GM12878 (cell line): Measurements from ENCODE around the gene CTRL. TPM values are rescaled to one million over a fixed set of nuclear protein-coding genes. Genes with fewer than 3 reads are reported as not detected.

Experiments used
- ATAC-seq: fragments of 200-7000 bp; cut with Tn5 transposase; 3 replicates; pipeline ENCODE4 v1.9.1; 2020; ENCODE audit warnings: mild to moderate bottlenecking, moderate library complexity
- BruUV-seq: library from RNA; stranded (reverse); fragments of 400-500 nt; replicated peaks from 2 replicates; lab custom pipeline; 2021; lab: Mats Ljungman, UMichigan
- CTCF ChIA-PET: fragments of 300-600 bp; sonication (Branson Sonifier 250); formaldehyde crosslinking; extraction: SDS; loops from one replicate; lab custom pipeline; 2021; ENCODE audit warnings: inconsistent platforms; lab: Yijun Ruan, JAX
- POLR2A ChIA-PET: fragments of 350-600 bp; formaldehyde crosslinking; extraction: SDS; loops from one replicate; lab custom pipeline; 2021; ENCODE audit warnings: inconsistent platforms; lab: Charles Lee
- RAD21 ChIA-PET: fragments of 300-600 bp; sonication (Branson Sonifier 250); formaldehyde crosslinking; loops from one replicate; lab custom pipeline; 2023; ENCODE audit warnings: antibody characterized with exemption; ENCODE audit not compliant: unreplicated experiment; lab: Charles Lee
- SMC1A ChIA-PET: fragments of 300-600 bp; sonication (Branson Sonifier 250); formaldehyde crosslinking; loops from one replicate; lab custom pipeline; 2023; ENCODE audit not compliant: unreplicated experiment, uncharacterized antibody; lab: Charles Lee
- DNase-seq: peaks from one replicate; pipeline ENCODE4 v3.0.0-alpha.2; 2011; ENCODE audit warnings: low read depth, low spot score
- FAIRE-seq: peaks from 3 replicates; lab custom pipeline; 2011; peaks lifted over from hg19 to GRCh38; lab: Jason Lieb, UNC
- H2AFZ ChIP-seq: 2 replicates; pipeline ENCODE4 v1.6.0; 2011; ENCODE audit warnings: low read depth, low read length, control low read depth; ENCODE audit not compliant: control insufficient read depth
- H3K27ac ChIP-seq: 2 replicates; pipeline ENCODE4 v1.5.1; 2011; ENCODE audit warnings: control low read depth; ENCODE audit not compliant: control insufficient read depth, insufficient read depth
- H3K27me3 ChIP-seq, 2 experiments: replicated peaks in 1 of 2; 2 replicates each; pipeline versions ENCODE4 v1.6.0 to v1.6.1; 2011; ENCODE audit warnings: low read length in 1 of 2; ENCODE audit not compliant: control insufficient read depth in 2 of 2, insufficient read depth in 2 of 2
- H3K36me3 ChIP-seq, 2 experiments: 2 replicates each; pipeline ENCODE4 v1.5.1; 2011; ENCODE audit warnings: low read length in 1 of 2; ENCODE audit not compliant: control insufficient read depth in 2 of 2, insufficient read depth in 2 of 2
- H3K4me1 ChIP-seq: 2 replicates; pipeline ENCODE4 v1.6.1; 2011; ENCODE audit warnings: mild to moderate bottlenecking, low read length, moderate library complexity, mixed read lengths; ENCODE audit not compliant: control insufficient read depth, insufficient read depth
- H3K4me2 ChIP-seq: 2 replicates; pipeline ENCODE4 v1.6.0; 2011; ENCODE audit warnings: control low read depth; ENCODE audit not compliant: control insufficient read depth, insufficient read depth
- H3K4me3 ChIP-seq: fragments of 200-600 bp; sonication (generic); 2 replicates; pipeline ENCODE4 v1.5.1; 2016
- H3K79me2 ChIP-seq: 2 replicates; pipeline ENCODE4 v1.6.0; 2011; ENCODE audit warnings: low read length; ENCODE audit not compliant: control insufficient read depth, insufficient read depth
- H3K9ac ChIP-seq: 2 replicates; pipeline ENCODE4 v1.8.0; 2011; ENCODE audit warnings: low read length, control low read depth, mixed read lengths; ENCODE audit not compliant: control insufficient read depth, insufficient read depth
- H3K9me3 ChIP-seq: replicated peaks from 3 replicates; pipeline ENCODE4 v1.5.1; 2011; ENCODE audit warnings: mild to moderate bottlenecking, low read length; ENCODE audit not compliant: control insufficient read depth, insufficient read depth
- H4K20me1 ChIP-seq: 2 replicates; pipeline ENCODE4 v1.6.0; 2011; ENCODE audit not compliant: control insufficient read depth, insufficient read depth
- IRF4 ChIP-seq: IDR thresholded peaks from 2 replicates; pipeline ENCODE4 v1.6.1; 2011; ENCODE audit warnings: low read depth, low read length
- MEF2B ChIP-seq: fragments of 450-650 bp; IDR thresholded peaks from 2 replicates; pipeline ENCODE4 v1.6.1; 2018; ENCODE audit warnings: mild to moderate bottlenecking, moderate library complexity; ENCODE audit not compliant: partially characterized antibody, poor library complexity, severe bottlenecking
- RAD21 ChIP-seq: IDR thresholded peaks from 2 replicates; pipeline ENCODE4 v1.6.1; 2011; ENCODE audit warnings: mild to moderate bottlenecking, low read depth, low read length, moderate library complexity; ENCODE audit not compliant: insufficient read depth
- SMC3 ChIP-seq: IDR thresholded peaks from 2 replicates; pipeline ENCODE4 v1.6.1; 2011; ENCODE audit warnings: low read length, improper control_type of control experiment, borderline replicate concordance
- SREBF1 ChIP-seq: IDR thresholded peaks from 2 replicates; pipeline ENCODE4 v1.6.1; 2012; ENCODE audit warnings: mild to moderate bottlenecking, low read length
- SRF ChIP-seq, 2 experiments: IDR thresholded peaks; 2 replicates each; pipeline ENCODE4 v1.6.1; 2011; ENCODE audit warnings: low read depth in 2 of 2, low read length in 2 of 2, mild to moderate bottlenecking in 1 of 2, moderate library complexity in 1 of 2
- STAT1 ChIP-seq: fragments of 450-650 bp; conservative IDR thresholded peaks from 2 replicates; pipeline ENCODE4 v1.6.1; 2014; ENCODE audit warnings: antibody characterized with exemption, mild to moderate bottlenecking
- ZNF24 ChIP-seq: fragments of 450-650 bp; IDR thresholded peaks from 2 replicates; pipeline ENCODE4 v1.6.1; 2017; ENCODE audit warnings: antibody characterized with exemption, mild to moderate bottlenecking
- WGBS: methylation state at CpG from one replicate; pipeline ENCODE4 v1.1.6; 2016; ENCODE audit warnings: low lambda C conversion rate; ENCODE audit not compliant: insufficient replicate concordance, insufficient coverage; ENCODE audit errors: missing lambda C conversion rate; 5-methylcytosine and 5-hydroxymethylcytosine counted together
- in situ Hi-C: fragments of 300-500 bp; cut with MboI; formaldehyde crosslinking; loops from 9 replicates; pipeline ENCODE4 v1.14.3; 2018; ENCODE audit warnings: mixed read lengths
- intact Hi-C: fragments of 100-400 bp; cut with micrococcal nuclease; formaldehyde crosslinking; loops from one replicate; pipeline ENCODE4 v1.14.2; 2022; ENCODE audit not compliant: unreplicated experiment
- polyA plus RNA-seq, 11 experiments: library from polyadenylated mRNA; depleted of rRNA in 4 of 11; unstranded in 6 of 11; stranded (reverse) in 5 of 11; fragments of >200 nt; fragmentation: Nextera tagmentation in 4 of 11; fragmentation: Illumina TruSeq in 1 of 11; extraction: Ambion mirVana in 4 of 11; extraction: Trizol in 1 of 11; gene quantifications; 1 replicate in 1 of 11; 2 replicates in 10 of 11; pipeline versions ENCODE4 v1.2.1 to v1.2.3, GENCODE V29; 2011 to 2016; ENCODE audit warnings: inconsistent platforms in 2 of 11, missing spikeins in 2 of 11, low read depth in 1 of 11
- total RNA-seq, 4 experiments: library from RNA; depleted of rRNA in 3 of 4; stranded (reverse); fragments of >200 nt in 3 of 4; fragmentation: Illumina TruSeq in 1 of 4; extraction: Trizol in 1 of 4; gene quantifications; 2 replicates each; pipeline versions ENCODE4 v1.2.1 to v1.2.3, GENCODE V29; 2013 to 2021
- TF ChIP-seq, protein P1 (sequence below): IDR thresholded peaks from 2 replicates; pipeline ENCODE4 v1.6.1; 2012; ENCODE audit warnings: low read length, inconsistent platforms
- TF ChIP-seq, protein P2 (sequence below), 3 experiments: IDR thresholded peaks in 2 of 3; conservative IDR thresholded peaks in 1 of 3; 2 replicates each; pipeline ENCODE4 v1.5.1; 2011; ENCODE audit warnings: low read depth in 3 of 3, low read length in 3 of 3, mild to moderate bottlenecking in 3 of 3, control low read depth in 2 of 3, moderate library complexity in 2 of 3, inconsistent platforms in 1 of 3, mixed read lengths in 1 of 3; ENCODE audit not compliant: control insufficient read depth in 2 of 3, insufficient read depth in 1 of 3; ENCODE audit errors: extremely low read depth in 1 of 3
- TF ChIP-seq, protein P3 (sequence below): fragments of 450-650 bp; IDR thresholded peaks from 2 replicates; pipeline ENCODE4 v1.6.1; 2017; ENCODE audit warnings: mild to moderate bottlenecking, moderate library complexity
- TF ChIP-seq, protein P4 (sequence below): fragments of 450-650 bp; IDR thresholded peaks from 2 replicates; pipeline ENCODE4 v1.6.1; 2017; ENCODE audit warnings: borderline replicate concordance

CTRL gene
- total and polyA plus RNA-seq, 10 of the 15 experiments (the other 5 are each of a cell fraction or from before 2014, with no cell fraction given): 1.1 to 4.9 (median 2.6) TPM

DNA sequence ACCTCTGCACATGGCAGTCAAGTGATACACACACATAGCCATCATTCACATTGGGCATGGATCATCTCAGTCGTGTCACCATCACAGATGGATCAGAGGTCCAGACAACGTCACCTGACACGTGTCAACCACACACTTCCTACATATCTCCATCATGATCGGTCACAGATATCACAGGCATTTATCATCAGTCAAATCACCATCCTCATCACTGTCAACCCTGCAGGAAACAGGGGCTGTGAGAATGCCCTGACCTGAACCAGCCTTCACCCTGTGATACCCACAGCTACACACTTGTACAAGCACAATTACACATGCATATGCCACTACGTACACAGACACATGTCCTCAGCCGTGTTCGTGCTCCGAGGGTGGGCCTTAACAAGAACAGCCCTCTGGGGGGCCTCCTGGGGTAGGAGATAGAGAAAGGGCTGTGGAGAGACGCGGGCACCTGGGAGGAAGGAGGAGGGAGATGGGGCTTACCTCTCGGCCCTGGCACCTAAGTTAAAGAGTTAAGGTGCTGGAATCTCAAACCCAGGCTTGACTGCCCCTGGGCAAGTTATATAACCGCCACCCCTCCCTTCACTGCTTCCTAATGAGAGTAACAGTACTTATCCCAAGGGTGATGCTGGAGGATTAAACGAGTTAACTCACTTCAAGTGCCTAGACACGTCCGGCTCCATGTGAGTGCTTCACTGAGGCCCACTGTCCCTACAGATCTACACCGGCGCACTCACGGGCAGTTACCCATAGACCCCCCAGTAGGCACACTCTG is 35.7 kb upstream of the CTRL start:
- RAD21 ChIA-PET: interaction anchor here (0.8 to 2.4 kb wide), 7 partner anchors 18 to 32 kb away, joined by 3 to 10 read pairs (median 4); partner anchors contain the start of gene PSMB10
- peaks cover 20% of the 10 kb centered on the region for H3K79me2 ChIP-seq
- BruUV-seq: TSS peak; percentile 59
- H3K27ac ChIP-seq: peak overlapping the region; percentile 76
- DNase-seq (no peak), ATAC-seq (peak; percentile 17), FAIRE-seq (peak; percentile 27)
- H3K4me2 ChIP-seq: peak overlapping the region; percentile 76
- intact Hi-C loops (no loop called here), in situ Hi-C loops (no loop called here)
- no peaks in the 10 kb centered on the region for H3K36me3 ChIP-seq
- SMC1A ChIA-PET: interaction anchor here (0.6 to 2.8 kb wide), 5 partner anchors 17 to 62 kb away, joined by 3 to 10 read pairs (median 3); partner anchors contain the start of genes DDX28 and DUS2
- POLR2A ChIA-PET: interaction anchor here (0.5 to 2.8 kb wide), 7 partner anchors 24 to 107 kb away, joined by 3 to 16 read pairs (median 3); partner anchors contain the start of gene PSMB10
- WGBS: 1% methylated on average over 18 of the region's 18 CpGs
- peak overlapping the region; percentile 96 for H3K4me3 ChIP-seq
- H3K9me3 ChIP-seq: no peaks in the 10 kb centered on the region
- peaks cover 21% of the 10 kb centered on the region for H3K4me1 ChIP-seq
- CTCF ChIA-PET: interaction anchor here (0.5 to 3.7 kb wide), 8 partner anchors 27 to 1011 kb away, joined by 3 to 22 read pairs (median 3); no protein-coding TSS in a partner anchor
- H4K20me1 ChIP-seq: no peaks in the 10 kb centered on the region
- peak overlapping the region; percentile 89 for H3K9ac ChIP-seq
- peak overlapping the region; percentile 68 for H2AFZ ChIP-seq
- no peaks in the 10 kb centered on the region for H3K27me3 ChIP-seq
- TF ChIP-seq, protein P1, sequence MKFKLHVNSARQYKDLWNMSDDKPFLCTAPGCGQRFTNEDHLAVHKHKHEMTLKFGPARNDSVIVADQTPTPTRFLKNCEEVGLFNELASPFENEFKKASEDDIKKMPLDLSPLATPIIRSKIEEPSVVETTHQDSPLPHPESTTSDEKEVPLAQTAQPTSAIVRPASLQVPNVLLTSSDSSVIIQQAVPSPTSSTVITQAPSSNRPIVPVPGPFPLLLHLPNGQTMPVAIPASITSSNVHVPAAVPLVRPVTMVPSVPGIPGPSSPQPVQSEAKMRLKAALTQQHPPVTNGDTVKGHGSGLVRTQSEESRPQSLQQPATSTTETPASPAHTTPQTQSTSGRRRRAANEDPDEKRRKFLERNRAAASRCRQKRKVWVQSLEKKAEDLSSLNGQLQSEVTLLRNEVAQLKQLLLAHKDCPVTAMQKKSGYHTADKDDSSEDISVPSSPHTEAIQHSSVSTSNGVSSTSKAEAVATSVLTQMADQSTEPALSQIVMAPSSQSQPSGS: no peak
- TF ChIP-seq, protein P2, sequence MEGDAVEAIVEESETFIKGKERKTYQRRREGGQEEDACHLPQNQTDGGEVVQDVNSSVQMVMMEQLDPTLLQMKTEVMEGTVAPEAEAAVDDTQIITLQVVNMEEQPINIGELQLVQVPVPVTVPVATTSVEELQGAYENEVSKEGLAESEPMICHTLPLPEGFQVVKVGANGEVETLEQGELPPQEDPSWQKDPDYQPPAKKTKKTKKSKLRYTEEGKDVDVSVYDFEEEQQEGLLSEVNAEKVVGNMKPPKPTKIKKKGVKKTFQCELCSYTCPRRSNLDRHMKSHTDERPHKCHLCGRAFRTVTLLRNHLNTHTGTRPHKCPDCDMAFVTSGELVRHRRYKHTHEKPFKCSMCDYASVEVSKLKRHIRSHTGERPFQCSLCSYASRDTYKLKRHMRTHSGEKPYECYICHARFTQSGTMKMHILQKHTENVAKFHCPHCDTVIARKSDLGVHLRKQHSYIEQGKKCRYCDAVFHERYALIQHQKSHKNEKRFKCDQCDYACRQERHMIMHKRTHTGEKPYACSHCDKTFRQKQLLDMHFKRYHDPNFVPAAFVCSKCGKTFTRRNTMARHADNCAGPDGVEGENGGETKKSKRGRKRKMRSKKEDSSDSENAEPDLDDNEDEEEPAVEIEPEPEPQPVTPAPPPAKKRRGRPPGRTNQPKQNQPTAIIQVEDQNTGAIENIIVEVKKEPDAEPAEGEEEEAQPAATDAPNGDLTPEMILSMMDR (IDR thresholded peaks at IDR 0.05 in 2 of 3, conservative IDR thresholded peaks at IDR 0.05 in 1 of 3; ENCODE audit: control insufficient read depth in 2 of 3, extremely low read depth in 1 of 3, insufficient read depth in 1 of 3, low read depth in 3 of 3, low read length in 3 of 3): peak in 2 of 3 experiments; percentile 7 to 22; a peak in 2 of 6 replicates
- no peak for TF ChIP-seq SREBF1
- TF ChIP-seq RAD21: peak; percentile 59; the same call in 1 of the 2 replicates
- TF ChIP-seq STAT1: no peak
- TF ChIP-seq, protein P3, sequence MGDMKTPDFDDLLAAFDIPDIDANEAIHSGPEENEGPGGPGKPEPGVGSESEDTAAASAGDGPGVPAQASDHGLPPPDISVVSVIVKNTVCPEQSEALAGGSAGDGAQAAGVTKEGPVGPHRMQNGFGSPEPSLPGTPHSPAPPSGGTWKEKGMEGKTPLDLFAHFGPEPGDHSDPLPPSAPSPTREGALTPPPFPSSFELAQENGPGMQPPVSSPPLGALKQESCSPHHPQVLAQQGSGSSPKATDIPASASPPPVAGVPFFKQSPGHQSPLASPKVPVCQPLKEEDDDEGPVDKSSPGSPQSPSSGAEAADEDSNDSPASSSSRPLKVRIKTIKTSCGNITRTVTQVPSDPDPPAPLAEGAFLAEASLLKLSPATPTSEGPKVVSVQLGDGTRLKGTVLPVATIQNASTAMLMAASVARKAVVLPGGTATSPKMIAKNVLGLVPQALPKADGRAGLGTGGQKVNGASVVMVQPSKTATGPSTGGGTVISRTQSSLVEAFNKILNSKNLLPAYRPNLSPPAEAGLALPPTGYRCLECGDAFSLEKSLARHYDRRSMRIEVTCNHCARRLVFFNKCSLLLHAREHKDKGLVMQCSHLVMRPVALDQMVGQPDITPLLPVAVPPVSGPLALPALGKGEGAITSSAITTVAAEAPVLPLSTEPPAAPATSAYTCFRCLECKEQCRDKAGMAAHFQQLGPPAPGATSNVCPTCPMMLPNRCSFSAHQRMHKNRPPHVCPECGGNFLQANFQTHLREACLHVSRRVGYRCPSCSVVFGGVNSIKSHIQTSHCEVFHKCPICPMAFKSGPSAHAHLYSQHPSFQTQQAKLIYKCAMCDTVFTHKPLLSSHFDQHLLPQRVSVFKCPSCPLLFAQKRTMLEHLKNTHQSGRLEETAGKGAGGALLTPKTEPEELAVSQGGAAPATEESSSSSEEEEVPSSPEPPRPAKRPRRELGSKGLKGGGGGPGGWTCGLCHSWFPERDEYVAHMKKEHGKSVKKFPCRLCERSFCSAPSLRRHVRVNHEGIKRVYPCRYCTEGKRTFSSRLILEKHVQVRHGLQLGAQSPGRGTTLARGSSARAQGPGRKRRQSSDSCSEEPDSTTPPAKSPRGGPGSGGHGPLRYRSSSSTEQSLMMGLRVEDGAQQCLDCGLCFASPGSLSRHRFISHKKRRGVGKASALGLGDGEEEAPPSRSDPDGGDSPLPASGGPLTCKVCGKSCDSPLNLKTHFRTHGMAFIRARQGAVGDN: no peak
- TF ChIP-seq IRF4: no peak
- TF ChIP-seq, protein P4, sequence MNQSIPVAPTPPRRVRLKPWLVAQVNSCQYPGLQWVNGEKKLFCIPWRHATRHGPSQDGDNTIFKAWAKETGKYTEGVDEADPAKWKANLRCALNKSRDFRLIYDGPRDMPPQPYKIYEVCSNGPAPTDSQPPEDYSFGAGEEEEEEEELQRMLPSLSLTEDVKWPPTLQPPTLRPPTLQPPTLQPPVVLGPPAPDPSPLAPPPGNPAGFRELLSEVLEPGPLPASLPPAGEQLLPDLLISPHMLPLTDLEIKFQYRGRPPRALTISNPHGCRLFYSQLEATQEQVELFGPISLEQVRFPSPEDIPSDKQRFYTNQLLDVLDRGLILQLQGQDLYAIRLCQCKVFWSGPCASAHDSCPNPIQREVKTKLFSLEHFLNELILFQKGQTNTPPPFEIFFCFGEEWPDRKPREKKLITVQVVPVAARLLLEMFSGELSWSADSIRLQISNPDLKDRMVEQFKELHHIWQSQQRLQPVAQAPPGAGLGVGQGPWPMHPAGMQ: no peak
- TF ChIP-seq SMC3: 0 out of 2 replicates have a peak, but pooled peaks have one; percentile 13
- TF ChIP-seq ZNF24: no peak
- no peak for TF ChIP-seq SRF (IDR thresholded peaks at IDR 0.05; ENCODE audit: low read depth in 2 of 2, low read length in 2 of 2)
- TF ChIP-seq MEF2B: no peak
